MM.1S (cell line): ENCODE data around the gene MAGI1.

Experiments used
- EZH2 ChIP-seq: fragments of 300-600 bp; sonication (generic); optimal IDR thresholded peaks from 2 replicates; pipeline ENCODE3; 2017; ENCODE audit warnings: low read depth, mild to moderate bottlenecking, antibody characterized with exemption, low read length, mixed read lengths
- TF ChIP-seq, protein P1 (sequence below): fragments of 300-600 bp; sonication (generic); IDR thresholded peaks from 2 replicates; pipeline ENCODE4 v1.5.1; 2016; ENCODE audit warnings: antibody characterized with exemption, low read length, mixed read lengths

DNA sequence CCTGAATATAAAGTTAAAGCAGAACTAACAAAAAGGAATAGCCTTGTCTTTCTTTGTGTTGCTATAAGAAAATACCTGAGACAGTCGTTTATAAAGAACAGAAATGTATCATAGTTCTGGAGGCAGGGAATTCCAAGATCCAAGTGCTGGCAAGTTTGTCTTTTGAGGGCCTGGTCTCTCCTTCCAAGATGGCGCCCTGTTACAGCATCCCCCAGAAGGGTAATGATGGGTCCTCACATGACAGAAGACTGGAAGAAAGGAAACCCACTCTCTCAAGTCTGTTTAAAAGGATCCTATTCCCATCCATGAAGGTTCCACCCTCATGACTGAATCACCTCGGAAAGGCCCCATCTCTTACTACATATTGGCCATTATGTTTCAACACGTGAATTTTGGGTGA is 435.1 kb downstream of the MAGI1 start:
- TF ChIP-seq, protein P1, sequence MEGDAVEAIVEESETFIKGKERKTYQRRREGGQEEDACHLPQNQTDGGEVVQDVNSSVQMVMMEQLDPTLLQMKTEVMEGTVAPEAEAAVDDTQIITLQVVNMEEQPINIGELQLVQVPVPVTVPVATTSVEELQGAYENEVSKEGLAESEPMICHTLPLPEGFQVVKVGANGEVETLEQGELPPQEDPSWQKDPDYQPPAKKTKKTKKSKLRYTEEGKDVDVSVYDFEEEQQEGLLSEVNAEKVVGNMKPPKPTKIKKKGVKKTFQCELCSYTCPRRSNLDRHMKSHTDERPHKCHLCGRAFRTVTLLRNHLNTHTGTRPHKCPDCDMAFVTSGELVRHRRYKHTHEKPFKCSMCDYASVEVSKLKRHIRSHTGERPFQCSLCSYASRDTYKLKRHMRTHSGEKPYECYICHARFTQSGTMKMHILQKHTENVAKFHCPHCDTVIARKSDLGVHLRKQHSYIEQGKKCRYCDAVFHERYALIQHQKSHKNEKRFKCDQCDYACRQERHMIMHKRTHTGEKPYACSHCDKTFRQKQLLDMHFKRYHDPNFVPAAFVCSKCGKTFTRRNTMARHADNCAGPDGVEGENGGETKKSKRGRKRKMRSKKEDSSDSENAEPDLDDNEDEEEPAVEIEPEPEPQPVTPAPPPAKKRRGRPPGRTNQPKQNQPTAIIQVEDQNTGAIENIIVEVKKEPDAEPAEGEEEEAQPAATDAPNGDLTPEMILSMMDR, result no peak
- no peak for TF ChIP-seq EZH2
